Bronchial epithelial cell (primary cell): Measurements from ENCODE around the gene COX5A. TPM values are rescaled to one million over a fixed set of nuclear protein-coding genes. Genes with fewer than 3 reads are reported as not detected.

ENCODE experiments used
- DNase-seq: peaks from one replicate; pipeline ENCODE4 v3.0.0-alpha.2; 2010; ENCODE audit warnings: low read depth
- FAIRE-seq: peaks from 2 replicates; lab custom pipeline; 2011; peaks lifted over from hg19 to GRCh38; lab: Jason Lieb, UNC
- H3K27me3 ChIP-seq: 2 replicates; pipeline ENCODE4 v1.5.1; 2011; ENCODE audit warnings: low read length; ENCODE audit not compliant: control insufficient read depth, insufficient read depth
- H3K36me3 ChIP-seq: 2 replicates; pipeline ENCODE4 v1.5.1; 2011; ENCODE audit warnings: low read length; ENCODE audit not compliant: control insufficient read depth, insufficient read depth
- H3K4me3 ChIP-seq: 2 replicates; pipeline ENCODE4 v1.5.1; 2011; ENCODE audit warnings: mild to moderate bottlenecking, low read depth, low read length, control low read depth
- total RNA-seq: library from RNA; depleted of rRNA; stranded (reverse); fragments of >200 nt; gene quantifications from 2 replicates; pipeline ENCODE4 v1.2.1, GENCODE V29; 2014
- TF ChIP-seq, protein P1 (sequence below): IDR thresholded peaks from 2 replicates; pipeline ENCODE4 v1.5.1; 2011; ENCODE audit warnings: mild to moderate bottlenecking, moderate library complexity, low read length, control low read depth, inconsistent platforms; ENCODE audit not compliant: insufficient read depth, severe bottlenecking

COX5A gene
- total RNA-seq, 1 donor from 2014 or later: 66.6 TPM

DNA sequence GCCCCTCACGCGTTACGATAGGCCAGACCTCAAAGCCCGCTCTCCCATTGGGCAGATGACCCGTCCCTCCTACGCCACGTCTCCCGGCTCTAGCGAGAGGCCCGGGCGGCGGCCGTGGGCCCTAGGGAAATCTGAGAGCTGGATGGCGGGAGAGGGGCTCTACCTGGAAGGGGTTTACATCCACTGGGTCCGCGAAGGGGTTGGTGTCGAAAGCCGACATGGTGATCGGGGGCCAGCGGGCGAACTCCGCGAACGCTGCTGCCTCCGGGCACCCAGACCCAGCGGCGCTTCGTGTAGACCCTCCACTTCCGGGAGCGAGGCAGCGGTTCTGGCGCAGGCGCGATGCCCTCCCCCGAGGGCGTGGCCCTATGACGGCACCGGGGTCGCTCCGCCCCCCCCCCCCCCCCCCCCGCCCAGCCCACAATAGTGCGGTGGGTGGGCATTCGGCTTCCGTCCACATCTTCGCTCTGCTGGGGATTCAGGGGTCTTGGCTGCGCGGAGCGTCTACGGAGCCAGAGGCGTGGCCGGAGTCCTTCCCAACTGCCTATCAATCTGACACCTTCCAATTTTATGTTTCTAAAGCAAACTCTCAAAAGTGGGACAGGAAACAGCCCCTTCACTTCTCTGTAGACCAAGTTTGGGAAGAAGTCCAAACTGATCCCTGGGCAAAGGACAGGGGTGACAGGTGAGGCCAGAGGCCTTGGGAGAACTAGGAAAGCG is 64.7 kb downstream of the COX5A start, which contains the start of gene SCAMP2:
Gene SCAMP2 (minus strand): TSS at position 330 of the 720 bp plus-strand sequence. CDS start 110 bp downstream, at position 220.
- Histone ChIP-seq H3K27me3 (no peaks in the 10 kb centered on the region), H3K36me3 (peaks cover 2% of the 10 kb centered on the region), H3K4me3 (peak within 1 kb of the TSS; percentile 73)
- DNase-seq: peak; percentile 89
- no peak for FAIRE-seq
- TF ChIP-seq, protein P1, sequence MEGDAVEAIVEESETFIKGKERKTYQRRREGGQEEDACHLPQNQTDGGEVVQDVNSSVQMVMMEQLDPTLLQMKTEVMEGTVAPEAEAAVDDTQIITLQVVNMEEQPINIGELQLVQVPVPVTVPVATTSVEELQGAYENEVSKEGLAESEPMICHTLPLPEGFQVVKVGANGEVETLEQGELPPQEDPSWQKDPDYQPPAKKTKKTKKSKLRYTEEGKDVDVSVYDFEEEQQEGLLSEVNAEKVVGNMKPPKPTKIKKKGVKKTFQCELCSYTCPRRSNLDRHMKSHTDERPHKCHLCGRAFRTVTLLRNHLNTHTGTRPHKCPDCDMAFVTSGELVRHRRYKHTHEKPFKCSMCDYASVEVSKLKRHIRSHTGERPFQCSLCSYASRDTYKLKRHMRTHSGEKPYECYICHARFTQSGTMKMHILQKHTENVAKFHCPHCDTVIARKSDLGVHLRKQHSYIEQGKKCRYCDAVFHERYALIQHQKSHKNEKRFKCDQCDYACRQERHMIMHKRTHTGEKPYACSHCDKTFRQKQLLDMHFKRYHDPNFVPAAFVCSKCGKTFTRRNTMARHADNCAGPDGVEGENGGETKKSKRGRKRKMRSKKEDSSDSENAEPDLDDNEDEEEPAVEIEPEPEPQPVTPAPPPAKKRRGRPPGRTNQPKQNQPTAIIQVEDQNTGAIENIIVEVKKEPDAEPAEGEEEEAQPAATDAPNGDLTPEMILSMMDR: no peak

- TF ChIP-seq, protein P1: no peak
Observed at GRCh38 chr15:74872702-74873035, 65.2 kb downstream of the COX5A start.

DNA sequence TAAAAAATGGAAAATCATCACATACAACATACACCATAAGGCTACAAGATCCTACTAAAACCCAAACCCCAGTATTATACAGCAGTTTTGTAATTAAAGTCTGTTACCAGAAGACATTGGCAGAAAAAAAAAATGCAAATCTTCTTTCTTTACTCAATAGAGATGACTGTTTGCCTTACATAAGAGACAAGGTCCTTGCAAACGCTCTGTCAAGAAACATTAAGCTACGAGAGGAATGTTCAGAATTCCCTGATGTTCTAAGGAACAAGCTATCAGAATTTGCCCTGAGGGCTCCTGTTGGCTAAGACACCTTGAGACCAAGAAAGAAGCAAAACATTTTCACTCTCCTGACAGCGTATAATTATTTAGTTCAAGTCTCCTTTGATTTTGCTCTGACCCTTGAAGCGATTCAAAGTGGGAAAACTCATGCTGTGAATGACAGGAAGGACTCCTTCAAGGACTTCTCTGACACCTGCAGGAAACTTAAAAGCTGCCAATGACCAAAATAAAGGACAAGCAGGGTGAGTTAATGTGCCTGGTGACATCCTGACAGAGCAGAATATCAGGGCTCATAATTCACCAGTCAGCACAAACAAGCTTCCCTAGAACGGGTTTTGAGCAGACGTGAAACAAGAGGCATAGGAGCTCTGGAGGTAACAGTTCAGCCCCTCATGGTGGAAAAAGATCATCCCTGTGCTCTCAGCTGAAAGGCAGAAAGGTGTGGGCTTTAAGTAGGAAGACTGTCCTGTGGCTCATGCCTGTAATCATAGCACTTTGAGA is 67.2 kb downstream of the COX5A start:
- DNase-seq (peak; percentile 47), FAIRE-seq (no peak)
- Histone ChIP-seq H3K36me3 (peaks cover 4% of the 10 kb centered on the region), H3K27me3 (no peaks in the 10 kb centered on the region), H3K4me3 (no peak overlapping the region)
- TF ChIP-seq, protein P1: no peak

More at GRCh38 chr15:74872702-74873035, 65.2 kb downstream of the COX5A start:
- peaks cover 3% of the 10 kb centered on the region for H3K36me3 ChIP-seq
- no peak for DNase-seq
- no peaks in the 10 kb centered on the region for H3K27me3 ChIP-seq
- FAIRE-seq: no peak
- H3K4me3 ChIP-seq: peak overlapping the region; percentile 73

Other genes with a start within 250 kb of the COX5A start
- gene EDC3, start 242.0 kb downstream of the COX5A start, total RNA-seq: 6.1 and 8.6 TPM in 2 replicates
- 0.26 TPM in 2 replicates for gene CYP1A1, start 212.5 kb downstream of the COX5A start, total RNA-seq
- not detected in 2 replicates for gene CYP1A2, start 189.2 kb downstream of the COX5A start, total RNA-seq
- gene CSK, start 156.0 kb downstream of the COX5A start, total RNA-seq: 28.9 and 29.2 TPM in 2 replicates
- gene LMAN1L, start 125.2 kb downstream of the COX5A start, total RNA-seq: under 0.01 TPM in 1 of 2 replicates, not detected in the other
- not detected in 2 replicates for gene CPLX3, start 111.4 kb downstream of the COX5A start, total RNA-seq
- gene ULK3, start 94.9 kb downstream of the COX5A start, total RNA-seq: 17.4 and 23.6 TPM in 2 replicates
- gene SCAMP2, start 64.7 kb downstream of the COX5A start, total RNA-seq: 20.5 and 30.7 TPM in 2 replicates
- 25.0 and 35.0 TPM in 2 replicates for gene MPI, start 48.0 kb downstream of the COX5A start, total RNA-seq
- 67.3 and 72.4 TPM in 2 replicates for gene FAM219B, start 31.2 kb downstream of the COX5A start, total RNA-seq
- 3.3 and 8.7 TPM in 2 replicates for gene RPP25, start 18.7 kb upstream of the COX5A start, total RNA-seq
- 0.13 and 1.3 TPM in 2 replicates for gene SCAMP5, start 57.5 kb upstream of the COX5A start, total RNA-seq
- gene PPCDC, start 85.5 kb upstream of the COX5A start, total RNA-seq: 13.2 and 14.8 TPM in 2 replicates